Activated CD8-positive, alpha-beta memory T cell treated with anti-CD3 and anti-CD28 coated beads, Interleukin-2, amount 10 ng/mL, durations not matched to agents 7 days and 5 days (primary cell): Measurements from ENCODE around the gene SPEM1. TPM values are rescaled to one million over a fixed set of nuclear protein-coding genes. Genes with fewer than 3 reads are reported as not detected.

Experiments
- ATAC-seq: fragments of 150-1000 bp; cut with Tn5 transposase; one replicate; pipeline ENCODE4 v1.10.0; 2021; ENCODE audit warnings: moderate library complexity
- CTCF ChIA-PET: fragments of 350-600 bp; sonication (Branson Sonifier 250); formaldehyde crosslinking; loops from one replicate; lab custom pipeline; 2021; ENCODE audit warnings: antibody characterized with exemption; lab: Charles Lee
- DNase-seq: peaks from one replicate; pipeline ENCODE4 v3.0.0-alpha.2; 2020
- H3K27ac Mint-ChIP-seq: one replicate; pipeline ENCODE4 v1.8.0; 2021; ENCODE audit warnings: mild to moderate bottlenecking, mixed read lengths
- H3K27me3 Mint-ChIP-seq: one replicate; pipeline ENCODE4 v1.8.0; 2021; ENCODE audit warnings: mixed read lengths
- H3K36me3 Mint-ChIP-seq: one replicate; pipeline ENCODE4 v1.8.0; 2021; ENCODE audit warnings: mild to moderate bottlenecking, mixed read lengths
- H3K4me1 Mint-ChIP-seq: one replicate; pipeline ENCODE4 v1.8.0; 2021; ENCODE audit warnings: mixed read lengths
- H3K4me3 Mint-ChIP-seq: one replicate; pipeline ENCODE4 v1.8.0; 2021; ENCODE audit warnings: mild to moderate bottlenecking, moderate library complexity, mixed read lengths
- H3K9me3 Mint-ChIP-seq: one replicate; pipeline ENCODE4 v1.8.0; 2022; ENCODE audit warnings: low read depth, mixed read lengths
- total RNA-seq, 2 experiments: library from RNA; stranded (reverse); gene quantifications; one replicate each; pipeline ENCODE4 v1.2.3, GENCODE V29; 2021

Gene SPEM1
- total RNA-seq, 2 experiments from 2014 or later, result not detected

DNA sequence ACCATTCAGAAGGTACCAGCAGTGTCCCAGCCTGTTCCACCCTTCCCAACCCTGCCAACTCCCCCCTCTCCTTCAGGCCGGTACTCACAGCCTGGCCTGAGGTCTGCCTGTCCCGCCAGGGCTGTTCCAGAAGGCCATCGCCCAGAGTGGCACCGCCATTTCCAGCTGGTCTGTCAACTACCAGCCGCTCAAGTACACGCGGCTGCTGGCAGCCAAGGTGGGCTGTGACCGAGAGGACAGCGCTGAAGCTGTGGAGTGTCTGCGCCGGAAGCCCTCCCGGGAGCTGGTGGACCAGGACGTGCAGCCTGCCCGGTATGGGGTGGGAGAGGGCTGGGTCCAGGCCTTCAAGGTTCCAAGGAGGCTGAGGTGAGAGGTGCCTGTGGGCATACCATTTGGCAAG is 5.3 kb upstream of the SPEM1 start:
- Mint-ChIP-seq H3K4me3 (no peak overlapping the region), H3K9me3 (no peaks in the 10 kb centered on the region), H3K36me3 (no peaks in the 10 kb centered on the region), H3K27me3 (no peaks in the 10 kb centered on the region), H3K27ac (no peak overlapping the region), H3K4me1 (no peaks in the 10 kb centered on the region)
- CTCF ChIA-PET, result interaction anchor here (2.1 kb wide), 1 partner anchor 59 kb away, joined by 7 read pairs; no protein-coding TSS in a partner anchor
- ATAC-seq (no peak), DNase-seq (no peak)

DNA sequence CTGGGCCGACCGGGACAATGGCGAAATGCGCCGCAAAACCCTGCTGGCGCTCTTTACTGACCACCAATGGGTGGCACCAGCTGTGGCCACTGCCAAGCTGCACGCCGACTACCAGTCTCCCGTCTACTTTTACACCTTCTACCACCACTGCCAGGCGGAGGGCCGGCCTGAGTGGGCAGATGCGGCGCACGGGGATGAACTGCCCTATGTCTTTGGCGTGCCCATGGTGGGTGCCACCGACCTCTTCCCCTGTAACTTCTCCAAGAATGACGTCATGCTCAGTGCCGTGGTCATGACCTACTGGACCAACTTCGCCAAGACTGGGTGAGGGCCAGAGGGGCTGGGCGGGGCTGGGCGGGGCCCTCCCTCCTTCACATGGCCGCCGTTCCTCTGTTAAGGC is 4.3 kb upstream of the SPEM1 start:
- Mint-ChIP-seq H3K4me1 (no peaks in the 10 kb centered on the region), H3K4me3 (no peak overlapping the region), H3K27me3 (no peaks in the 10 kb centered on the region), H3K27ac (no peak overlapping the region), H3K9me3 (no peaks in the 10 kb centered on the region), H3K36me3 (no peaks in the 10 kb centered on the region)
- ATAC-seq (no peak), DNase-seq (no peak)
- CTCF ChIA-PET, result interaction anchor here (2.1 kb wide), 1 partner anchor 60 kb away, joined by 7 read pairs; no protein-coding TSS in a partner anchor

DNA sequence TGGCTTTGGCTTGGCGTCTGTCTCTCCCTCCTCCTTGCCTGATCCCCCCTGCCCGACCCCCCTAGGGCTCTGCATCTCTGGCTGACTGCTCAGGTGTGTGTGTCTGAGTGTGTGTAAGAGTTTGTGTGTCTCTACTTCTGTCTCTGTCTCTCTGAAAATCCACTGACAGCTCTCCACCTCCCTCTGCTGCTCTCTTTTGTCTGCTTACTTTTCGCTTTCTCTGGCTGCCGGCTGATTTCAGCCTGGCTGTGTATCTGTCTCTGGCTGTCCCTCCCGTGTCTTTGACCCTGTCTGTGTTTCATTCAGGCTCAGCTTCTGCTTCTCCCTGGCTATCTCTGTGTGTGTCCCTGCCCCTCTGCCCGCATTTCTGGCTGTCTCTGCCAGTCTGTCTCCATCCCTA is 3.8 kb upstream of the SPEM1 start:
- CTCF ChIA-PET, result interaction anchor here (2.1 kb wide), 1 partner anchor 60 kb away, joined by 7 read pairs; no protein-coding TSS in a partner anchor
- H3K27ac Mint-ChIP-seq, result no peak overlapping the region

DNA sequence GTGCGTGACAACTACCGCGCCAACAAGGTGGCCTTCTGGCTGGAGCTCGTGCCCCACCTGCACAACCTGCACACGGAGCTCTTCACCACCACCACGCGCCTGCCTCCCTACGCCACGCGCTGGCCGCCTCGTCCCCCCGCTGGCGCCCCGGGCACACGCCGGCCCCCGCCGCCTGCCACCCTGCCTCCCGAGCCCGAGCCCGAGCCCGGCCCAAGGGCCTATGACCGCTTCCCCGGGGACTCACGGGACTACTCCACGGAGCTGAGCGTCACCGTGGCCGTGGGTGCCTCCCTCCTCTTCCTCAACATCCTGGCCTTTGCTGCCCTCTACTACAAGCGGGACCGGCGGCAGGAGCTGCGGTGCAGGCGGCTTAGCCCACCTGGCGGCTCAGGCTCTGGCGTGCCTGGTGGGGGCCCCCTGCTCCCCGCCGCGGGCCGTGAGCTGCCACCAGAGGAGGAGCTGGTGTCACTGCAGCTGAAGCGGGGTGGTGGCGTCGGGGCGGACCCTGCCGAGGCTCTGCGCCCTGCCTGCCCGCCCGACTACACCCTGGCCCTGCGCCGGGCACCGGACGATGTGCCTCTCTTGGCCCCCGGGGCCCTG is 3.0 kb upstream of the SPEM1 start:
- Mint-ChIP-seq H3K4me3 (no peak overlapping the region), H3K27me3 (no peaks in the 10 kb centered on the region), H3K4me1 (no peaks in the 10 kb centered on the region), H3K27ac (no peak overlapping the region), H3K9me3 (no peaks in the 10 kb centered on the region), H3K36me3 (no peaks in the 10 kb centered on the region)
- CTCF ChIA-PET, result interaction anchor here (2.1 kb wide), 1 partner anchor 61 kb away, joined by 7 read pairs; no protein-coding TSS in a partner anchor
- ATAC-seq (no peak), DNase-seq (no peak)

More for the DNA sequence above, 3.8 kb upstream of the SPEM1 start:
- Mint-ChIP-seq H3K4me3 (no peak overlapping the region), H3K36me3 (no peaks in the 10 kb centered on the region), H3K4me1 (no peaks in the 10 kb centered on the region), H3K27me3 (no peaks in the 10 kb centered on the region), H3K9me3 (no peaks in the 10 kb centered on the region)
- no peak for ATAC-seq
- no peak for DNase-seq

DNA sequence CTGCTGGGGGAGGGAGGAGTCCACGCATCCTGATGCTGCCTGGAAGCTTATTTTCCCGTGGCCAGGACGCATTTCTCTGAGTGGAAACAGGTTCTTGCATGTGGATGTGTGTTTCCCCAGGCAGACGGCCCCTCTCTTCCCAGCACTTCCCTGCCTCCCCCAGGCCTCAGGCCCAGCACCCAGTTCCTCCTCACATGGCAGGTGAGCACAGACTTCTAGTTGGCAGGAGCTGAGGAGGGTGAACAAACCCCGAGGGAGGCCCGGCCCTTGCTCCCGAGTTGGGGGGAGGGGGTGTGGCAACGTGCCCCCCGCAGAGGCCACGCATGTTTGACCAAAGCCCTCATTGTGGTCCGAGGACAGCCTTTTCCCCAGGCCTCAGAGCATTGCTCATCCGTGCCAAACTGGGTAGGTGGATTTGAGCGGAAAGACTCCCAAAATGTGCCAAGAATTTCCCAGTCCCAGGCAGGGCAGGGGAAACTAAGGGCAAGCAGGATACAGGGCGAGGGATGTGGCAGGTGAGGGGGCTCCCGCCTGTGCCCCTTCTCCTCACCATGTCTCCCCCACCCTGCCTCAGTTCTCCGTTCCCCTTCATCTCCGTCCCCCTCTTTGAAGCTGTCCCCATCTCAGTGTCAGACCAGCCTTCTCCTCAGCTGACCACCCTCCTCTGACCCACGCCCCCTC is 1.5 kb upstream of the SPEM1 start:
- no peak overlapping the region for H3K4me3 Mint-ChIP-seq
- H3K9me3 Mint-ChIP-seq, result no peaks in the 10 kb centered on the region
- ATAC-seq, result no peak
- no peak for DNase-seq
- CTCF ChIA-PET, result interaction anchor here (3.6 kb wide), 1 partner anchor 62 kb away, joined by 13 read pairs; no protein-coding TSS in a partner anchor
- H3K27ac Mint-ChIP-seq, result no peak overlapping the region
- no peaks in the 10 kb centered on the region for H3K27me3 Mint-ChIP-seq
- H3K4me1 Mint-ChIP-seq, result no peaks in the 10 kb centered on the region
- no peaks in the 10 kb centered on the region for H3K36me3 Mint-ChIP-seq

DNA sequence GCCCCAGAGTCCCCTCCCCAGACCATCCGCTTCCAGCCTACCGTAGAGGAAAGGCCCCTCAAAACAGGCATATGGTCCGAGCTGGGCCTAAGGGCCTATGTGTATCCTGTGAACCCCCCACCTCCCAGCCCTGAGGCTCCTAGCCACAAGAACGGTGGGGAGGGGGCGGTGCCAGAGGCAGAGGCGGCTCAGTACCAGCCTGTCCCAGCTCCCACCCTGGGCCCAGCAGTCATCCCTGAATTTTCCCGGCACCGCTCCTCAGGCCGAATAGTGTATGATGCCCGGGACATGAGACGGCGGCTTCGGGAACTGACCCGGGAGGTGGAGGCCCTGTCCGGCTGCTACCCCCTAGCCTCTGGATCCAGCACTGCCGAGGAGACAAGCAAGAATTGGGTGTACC is 1.1 kb downstream of the SPEM1 start:
- CTCF ChIA-PET, result interaction anchor here (1.1 to 3.6 kb wide), 4 partner anchors 16 to 124 kb away, joined by 3 to 13 read pairs (median 4); partner anchors contain the start of gene CHRNB1
- Mint-ChIP-seq H3K4me1 (no peaks in the 10 kb centered on the region), H3K9me3 (no peaks in the 10 kb centered on the region), H3K27me3 (no peaks in the 10 kb centered on the region), H3K36me3 (no peaks in the 10 kb centered on the region), H3K4me3 (no peak overlapping the region), H3K27ac (no peak overlapping the region)
- no peak for DNase-seq
- ATAC-seq, result no peak

DNA sequence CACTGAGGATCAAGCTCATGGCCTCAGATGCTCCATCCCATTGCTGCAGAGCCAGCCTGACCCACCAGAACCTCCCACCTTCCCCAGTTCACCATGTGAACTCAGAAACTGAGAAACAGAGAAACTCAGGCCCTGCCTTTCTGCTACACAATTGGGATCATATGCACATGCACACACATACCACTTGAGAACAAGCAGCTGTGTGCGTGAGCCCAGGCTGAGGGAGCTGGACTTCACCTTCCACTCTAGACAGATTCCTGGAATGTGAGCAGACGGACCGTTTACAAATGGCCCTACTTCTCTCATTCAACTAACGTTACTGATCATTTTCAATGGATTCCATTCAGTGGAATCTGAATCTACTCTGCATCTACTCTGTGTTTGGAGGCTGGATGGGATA is 3.6 kb downstream of the SPEM1 start:
- DNase-seq (no peak), ATAC-seq (no peak)
- Mint-ChIP-seq H3K36me3 (no peaks in the 10 kb centered on the region), H3K27me3 (no peaks in the 10 kb centered on the region), H3K4me3 (no peak overlapping the region), H3K27ac (no peak overlapping the region), H3K9me3 (no peaks in the 10 kb centered on the region), H3K4me1 (no peaks in the 10 kb centered on the region)
- CTCF ChIA-PET, result interaction anchor here (0.7 to 1.5 kb wide), 4 partner anchors 11 to 166 kb away, joined by 3 to 5 read pairs (median 3); no protein-coding TSS in a partner anchor

DNA sequence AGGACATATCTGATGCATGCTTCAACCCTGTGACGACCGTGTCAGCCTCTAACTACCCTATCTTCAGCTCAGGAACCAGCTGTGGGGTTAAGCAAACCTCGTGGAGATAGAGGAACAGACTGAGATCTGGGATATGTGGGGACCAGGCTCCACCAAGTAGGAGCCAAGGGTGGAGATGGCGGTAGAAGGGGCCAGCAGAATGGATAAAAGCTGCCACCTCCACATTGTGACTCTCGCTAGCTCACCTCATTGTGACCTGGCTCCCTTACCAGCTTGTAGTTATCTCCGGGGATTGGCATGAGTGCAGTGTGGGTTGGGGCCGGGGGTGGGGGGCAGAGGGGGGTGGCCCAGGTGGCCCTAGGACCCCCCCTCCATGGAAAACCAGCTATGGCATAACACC is 5.2 kb downstream of the SPEM1 start, which contains the start of gene SPEM2:
SPEM2 (plus strand) TSS at position 301 of the 400 bp plus-strand sequence; CDS start at position 374, 73 bp downstream.
- DNase-seq, result no peak
- no peaks in the 10 kb centered on the region for H3K4me1 Mint-ChIP-seq
- H3K36me3 Mint-ChIP-seq, result no peaks in the 10 kb centered on the region
- no peak for ATAC-seq
- no peaks in the 10 kb centered on the region for H3K9me3 Mint-ChIP-seq
- H3K4me3 Mint-ChIP-seq, result no peak within 1 kb of the TSS
- no peaks in the 10 kb centered on the region for H3K27me3 Mint-ChIP-seq
- CTCF ChIA-PET, result interaction anchor here (1.1 kb wide), 1 partner anchor 12 kb away, joined by 4 read pairs; no protein-coding TSS in a partner anchor
- no peak within 1 kb of the TSS for H3K27ac Mint-ChIP-seq

DNA sequence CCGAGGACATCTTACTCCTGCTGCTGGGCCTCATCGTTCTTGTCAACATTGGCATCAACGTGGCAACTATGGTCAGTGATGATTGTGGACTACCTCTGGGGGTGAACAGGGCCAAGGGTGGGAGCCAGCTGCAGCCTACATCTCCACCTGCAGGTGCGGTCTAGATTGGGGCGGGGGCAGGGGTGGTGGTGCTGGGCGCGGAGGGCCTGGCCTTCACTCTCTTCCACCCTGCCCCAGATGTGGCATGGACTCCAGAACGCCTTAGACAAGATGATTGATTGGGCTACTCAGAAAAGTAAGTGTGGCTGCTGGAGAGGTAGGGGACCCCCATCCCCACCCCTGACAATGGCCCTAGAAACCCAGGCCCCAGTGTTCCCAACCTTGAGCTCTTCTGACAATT is 5.6 kb downstream of the SPEM1 start:
- Mint-ChIP-seq H3K9me3 (no peaks in the 10 kb centered on the region), H3K4me3 (no peak overlapping the region), H3K27ac (no peak overlapping the region), H3K4me1 (no peaks in the 10 kb centered on the region), H3K36me3 (no peaks in the 10 kb centered on the region), H3K27me3 (no peaks in the 10 kb centered on the region)
- CTCF ChIA-PET, result interaction anchor here (1.1 kb wide), 1 partner anchor 13 kb away, joined by 4 read pairs; no protein-coding TSS in a partner anchor
- DNase-seq, result no peak
- ATAC-seq, result no peak

DNA sequence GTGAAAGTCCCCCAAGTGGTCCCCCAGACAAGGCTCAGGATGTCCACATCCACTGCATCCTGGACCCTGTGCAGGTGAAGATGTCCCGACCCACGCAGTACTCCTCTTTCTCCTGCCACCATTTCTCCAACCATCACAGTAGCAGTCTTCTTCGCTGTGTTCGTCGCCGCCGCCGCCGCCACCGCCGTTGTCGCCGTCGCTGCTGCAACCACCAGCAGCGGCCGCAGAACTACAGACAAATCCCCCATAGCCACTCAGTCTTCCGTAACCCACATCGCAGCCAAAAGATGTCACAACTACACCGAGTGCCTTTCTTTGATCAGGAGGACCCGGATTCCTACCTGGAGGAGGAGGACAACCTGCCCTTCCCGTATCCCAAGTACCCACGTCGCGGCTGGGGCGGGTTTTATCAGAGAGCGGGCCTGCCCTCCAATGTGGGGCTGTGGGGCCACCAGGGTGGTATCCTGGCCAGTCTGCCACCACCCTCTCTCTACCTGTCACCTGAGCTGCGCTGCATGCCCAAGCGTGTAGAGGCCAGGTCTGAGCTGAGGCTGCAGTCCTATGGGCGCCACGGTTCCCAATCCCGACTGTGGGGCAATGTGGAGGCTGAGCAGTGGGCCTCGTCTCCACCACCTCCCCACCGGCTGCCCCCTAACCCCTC is 6.2 kb downstream of the SPEM1 start:
- no peaks in the 10 kb centered on the region for H3K36me3 Mint-ChIP-seq
- ATAC-seq (no peak), DNase-seq (no peak)
- H3K4me1 Mint-ChIP-seq, result no peaks in the 10 kb centered on the region
- no peaks in the 10 kb centered on the region for H3K27me3 Mint-ChIP-seq
- H3K9me3 Mint-ChIP-seq, result no peaks in the 10 kb centered on the region
- no peak overlapping the region for H3K27ac Mint-ChIP-seq
- H3K4me3 Mint-ChIP-seq, result no peak overlapping the region
- CTCF ChIA-PET, result interaction anchor here (1.1 kb wide), 1 partner anchor 13 kb away, joined by 4 read pairs; no protein-coding TSS in a partner anchor

DNA sequence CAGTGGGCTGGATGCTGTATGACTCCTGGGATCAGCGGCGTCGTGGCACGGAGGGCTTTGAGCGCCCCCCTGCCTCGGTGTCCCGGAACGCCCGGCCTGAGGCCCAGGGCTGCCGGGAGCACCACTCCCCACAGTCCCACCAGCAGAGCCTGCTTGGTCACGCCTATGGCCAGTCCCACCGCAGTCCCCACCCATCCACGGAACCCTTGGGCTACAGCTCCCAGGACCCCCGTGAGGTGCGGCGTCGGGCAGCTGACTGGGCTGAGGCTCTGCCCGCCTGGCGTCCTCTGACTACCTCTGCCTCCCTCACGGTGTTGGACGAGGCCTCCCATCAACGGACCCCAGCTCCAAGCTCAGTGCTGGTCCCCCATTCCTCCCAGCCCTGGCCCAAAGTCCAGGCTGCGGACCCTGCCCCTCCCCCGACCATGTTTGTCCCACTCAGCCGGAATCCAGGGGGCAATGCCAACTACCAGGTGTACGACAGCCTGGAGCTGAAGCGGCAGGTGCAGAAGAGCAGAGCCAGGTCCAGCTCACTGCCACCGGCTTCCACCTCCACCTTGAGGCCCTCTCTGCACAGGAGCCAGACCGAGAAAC is 6.9 kb downstream of the SPEM1 start:
- no peak overlapping the region for H3K4me3 Mint-ChIP-seq
- CTCF ChIA-PET, result interaction anchor here (0.9 kb wide), 1 partner anchor 9 kb away, joined by 3 read pairs; no protein-coding TSS in a partner anchor
- ATAC-seq (no peak), DNase-seq (no peak)
- H3K4me1 Mint-ChIP-seq, result no peaks in the 10 kb centered on the region
- no peaks in the 10 kb centered on the region for H3K27me3 Mint-ChIP-seq
- H3K27ac Mint-ChIP-seq, result no peak overlapping the region
- H3K9me3 Mint-ChIP-seq, result no peaks in the 10 kb centered on the region
- no peaks in the 10 kb centered on the region for H3K36me3 Mint-ChIP-seq

DNA sequence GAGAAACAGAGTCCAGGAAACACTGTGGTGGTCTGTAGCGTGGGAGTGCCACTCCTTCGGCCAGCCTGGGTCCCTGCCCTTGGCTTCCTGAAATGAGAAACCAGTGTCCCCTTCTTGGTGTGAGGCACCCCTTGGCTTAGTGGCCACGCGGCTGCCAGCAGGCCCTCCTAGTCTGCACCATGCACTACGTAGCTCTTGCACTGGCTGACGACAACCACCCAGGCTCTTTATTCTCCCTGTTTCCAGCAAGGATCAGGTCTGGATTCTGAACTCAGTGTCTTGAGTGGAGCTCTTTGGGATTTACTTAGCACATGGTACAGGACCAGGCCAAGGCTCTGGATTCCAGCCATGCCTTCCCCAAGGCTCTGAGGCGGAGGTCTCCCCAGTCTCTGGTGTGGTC is 7.4 kb downstream of the SPEM1 start:
- Mint-ChIP-seq H3K4me3 (no peak overlapping the region), H3K9me3 (no peaks in the 10 kb centered on the region), H3K4me1 (no peaks in the 10 kb centered on the region), H3K36me3 (no peaks in the 10 kb centered on the region), H3K27ac (no peak overlapping the region), H3K27me3 (no peaks in the 10 kb centered on the region)
- ATAC-seq (no peak), DNase-seq (no peak)
- CTCF ChIA-PET, result interaction anchor here (0.9 kb wide), 1 partner anchor 9 kb away, joined by 3 read pairs; no protein-coding TSS in a partner anchor

DNA sequence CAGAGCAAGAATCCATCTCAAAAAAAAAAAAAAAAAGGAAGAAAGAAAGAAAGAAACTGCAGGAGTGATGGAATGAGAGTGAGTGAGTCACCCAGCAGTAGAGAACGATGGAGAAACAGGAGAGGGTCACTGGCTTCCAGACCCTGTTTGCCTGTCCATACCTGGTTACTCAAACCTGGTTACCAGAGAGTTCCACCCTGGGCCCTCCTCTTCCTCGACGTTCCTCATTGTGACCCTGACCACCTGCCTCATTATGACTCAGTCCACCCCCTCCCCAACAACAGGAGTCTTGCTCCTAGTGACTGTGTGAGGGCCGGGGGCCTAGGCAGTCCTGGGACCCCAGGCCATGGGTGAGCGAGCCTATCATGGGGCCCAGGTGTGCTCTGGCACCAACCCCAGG is 8.4 kb downstream of the SPEM1 start, which contains the start of gene SPEM3:
SPEM3 (plus strand) TSS at position 301 of the 400 bp plus-strand sequence; CDS start at position 347, 46 bp downstream.
- Mint-ChIP-seq H3K36me3 (no peaks in the 10 kb centered on the region), H3K4me1 (no peaks in the 10 kb centered on the region), H3K9me3 (no peaks in the 10 kb centered on the region), H3K27ac (no peak within 1 kb of the TSS), H3K4me3 (no peak within 1 kb of the TSS), H3K27me3 (no peaks in the 10 kb centered on the region)
- CTCF ChIA-PET, result no interaction called here
- ATAC-seq, result no peak
- no peak for DNase-seq
